ENCODE measurements around the gene MT1F. TPM values are rescaled to one million over a fixed set of nuclear protein-coding genes. Genes with fewer than 3 reads are reported as not detected.

The MT1F gene
- total RNA-seq, 2 experiments from 2014 or later: 11.4 to 20.6 TPM

Other genes with a start within 250 kb of the MT1F start
- gene AMFR, start 232.4 kb upstream of the MT1F start, total RNA-seq: 10 to 100 TPM; 48.9 to 54.2 TPM
- gene NUDT21, start 206.6 kb upstream of the MT1F start, total RNA-seq: 100 to 1,000 TPM; 242 to 279 TPM
- 10 to 100 TPM; 41.9 to 63.1 TPM for gene OGFOD1, start 206.4 kb upstream of the MT1F start, total RNA-seq
- gene BBS2, start 137.9 kb upstream of the MT1F start, total RNA-seq: 1 to 10 TPM; 6.2 to 8.2 TPM
- not detected for gene MT4, start 92.9 kb upstream of the MT1F start, total RNA-seq
- 1 to 10 TPM in 1 of 2 experiments, not detected in 1; 3.6 TPM for gene MT3, start 68.4 kb upstream of the MT1F start, total RNA-seq
- gene MT2A, start 49.4 kb upstream of the MT1F start, total RNA-seq: 100 to 1,000 TPM; 121 to 125 TPM
- 10 to 100 TPM; 41.2 to 54.1 TPM for gene MT1E, start 32.2 kb upstream of the MT1F start, total RNA-seq
- not detected for gene MT1M, start 25.3 kb upstream of the MT1F start, total RNA-seq
- gene MT1A, start 19.3 kb upstream of the MT1F start, total RNA-seq: under 1 TPM in 1 of 2 experiments, not detected in 1; 0.91 TPM
- gene MT1B, start 6.1 kb upstream of the MT1F start, total RNA-seq: not detected
- gene MT1G, start 10.1 kb downstream of the MT1F start, total RNA-seq: 1 to 10 TPM; 2.8 to 3.4 TPM
- not detected for gene MT1H, start 11.9 kb downstream of the MT1F start, total RNA-seq
- 10 to 100 TPM; 34.2 to 39.5 TPM for gene MT1X, start 24.5 kb downstream of the MT1F start, total RNA-seq
- gene NUP93, start 72.2 kb downstream of the MT1F start, total RNA-seq: 100 to 1,000 TPM; 126 to 129 TPM
- not detected for gene SLC12A3, start 207.2 kb downstream of the MT1F start, total RNA-seq